OCI-LY7 (cell line): ENCODE measurements around the gene CERS6.

Experiments used
- EZH2phosphoT487 ChIP-seq: fragments of 200-600 bp; sonication (generic); IDR thresholded peaks from 2 replicates; pipeline ENCODE4 v1.6.1; 2018; ENCODE audit warnings: low read depth, borderline replicate concordance, mild to moderate bottlenecking, mixed run types, antibody characterized with exemption, low read length, moderate library complexity, mixed read lengths
- TF ChIP-seq, protein P1 (sequence below): fragments of 200-600 bp; sonication (generic); conservative IDR thresholded peaks from 2 replicates; pipeline ENCODE4 v1.5.1; 2014; ENCODE audit warnings: mild to moderate bottlenecking, antibody characterized with exemption, low read length, moderate library complexity, mixed read lengths

DNA sequence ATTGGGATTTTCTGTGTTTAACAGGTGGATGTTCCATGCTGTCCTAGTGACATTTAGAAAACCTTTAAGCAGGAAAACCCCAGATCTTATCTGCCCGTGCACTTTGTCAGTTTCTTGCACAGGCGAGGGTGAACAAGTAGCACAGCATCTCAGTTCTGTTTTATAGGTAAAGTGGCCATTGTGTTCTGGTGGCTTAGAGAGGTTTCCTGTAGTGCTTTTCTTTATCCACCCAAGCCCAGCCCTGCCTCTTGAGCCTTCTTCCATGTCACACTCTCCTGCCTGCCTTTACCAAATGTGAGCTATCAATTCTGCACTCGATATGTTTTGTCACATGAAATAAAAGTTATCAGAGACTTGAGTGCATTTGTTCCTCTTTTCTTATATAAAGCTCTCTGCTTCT, 211.1 kb downstream of the CERS6 start:
- TF ChIP-seq, protein P1, sequence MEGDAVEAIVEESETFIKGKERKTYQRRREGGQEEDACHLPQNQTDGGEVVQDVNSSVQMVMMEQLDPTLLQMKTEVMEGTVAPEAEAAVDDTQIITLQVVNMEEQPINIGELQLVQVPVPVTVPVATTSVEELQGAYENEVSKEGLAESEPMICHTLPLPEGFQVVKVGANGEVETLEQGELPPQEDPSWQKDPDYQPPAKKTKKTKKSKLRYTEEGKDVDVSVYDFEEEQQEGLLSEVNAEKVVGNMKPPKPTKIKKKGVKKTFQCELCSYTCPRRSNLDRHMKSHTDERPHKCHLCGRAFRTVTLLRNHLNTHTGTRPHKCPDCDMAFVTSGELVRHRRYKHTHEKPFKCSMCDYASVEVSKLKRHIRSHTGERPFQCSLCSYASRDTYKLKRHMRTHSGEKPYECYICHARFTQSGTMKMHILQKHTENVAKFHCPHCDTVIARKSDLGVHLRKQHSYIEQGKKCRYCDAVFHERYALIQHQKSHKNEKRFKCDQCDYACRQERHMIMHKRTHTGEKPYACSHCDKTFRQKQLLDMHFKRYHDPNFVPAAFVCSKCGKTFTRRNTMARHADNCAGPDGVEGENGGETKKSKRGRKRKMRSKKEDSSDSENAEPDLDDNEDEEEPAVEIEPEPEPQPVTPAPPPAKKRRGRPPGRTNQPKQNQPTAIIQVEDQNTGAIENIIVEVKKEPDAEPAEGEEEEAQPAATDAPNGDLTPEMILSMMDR: no peak
- no peak for TF ChIP-seq EZH2phosphoT487
